Activated CD8-positive, alpha-beta memory T cell treated with anti-CD3 and anti-CD28 coated beads for 24 hours (primary cell): ENCODE data around the gene SLC43A3.
"Not testable (repeated sequence)": the region's sequence is repeated elsewhere in the genome, so short reads cannot be mapped to it uniquely, and the experiment has no call there.

ENCODE experiments used
- DNase-seq: peaks from one replicate; pipeline ENCODE4 v3.0.0-alpha.2; 2020

SLC43A3 gene

GRCh38 chr11:57459164-57460021, 32.5 kb upstream of the SLC43A3 start:
- no peak for DNase-seq

GRCh38 chr11:57458410-57459163, 31.7 kb upstream of the SLC43A3 start:
- peak; percentile 82 for DNase-seq

- DNase-seq: no peak
These were observed 31.1 kb upstream of the SLC43A3 start for GRCh38 chr11:57458060-57458409.

DNA sequence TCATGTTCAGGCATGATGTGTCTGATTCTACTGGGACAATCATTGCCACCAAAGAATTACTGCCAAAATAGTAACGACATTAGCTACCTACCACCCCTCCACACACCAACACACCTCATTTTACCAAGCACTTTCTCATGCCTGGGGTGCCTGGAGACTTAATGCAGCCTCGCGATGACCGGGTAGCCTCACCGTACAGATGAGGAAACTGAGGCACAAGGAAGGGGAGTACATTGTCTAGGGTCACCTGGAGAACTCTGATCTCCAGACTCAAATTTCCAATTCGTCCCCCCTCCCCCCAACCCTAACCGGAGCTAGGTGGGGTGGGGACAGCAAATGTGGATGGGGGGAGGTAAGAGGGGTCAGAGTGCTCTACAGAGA, 30.7 kb upstream of the SLC43A3 start:
- DNase-seq: no peak

- DNase-seq: peak; percentile 91
These were observed 30.2 kb upstream of the SLC43A3 start for GRCh38 chr11:57456960-57457642.

GRCh38 chr11:57453543-57454177, 26.7 kb upstream of the SLC43A3 start:
- no peak for DNase-seq

GRCh38 chr11:57446055-57446454, 19.1 kb upstream of the SLC43A3 start:
- DNase-seq: no peak

- not testable (repeated sequence) for DNase-seq
These were observed 18.1 kb upstream of the SLC43A3 start for GRCh38 chr11:57445122-57445394.

DNA sequence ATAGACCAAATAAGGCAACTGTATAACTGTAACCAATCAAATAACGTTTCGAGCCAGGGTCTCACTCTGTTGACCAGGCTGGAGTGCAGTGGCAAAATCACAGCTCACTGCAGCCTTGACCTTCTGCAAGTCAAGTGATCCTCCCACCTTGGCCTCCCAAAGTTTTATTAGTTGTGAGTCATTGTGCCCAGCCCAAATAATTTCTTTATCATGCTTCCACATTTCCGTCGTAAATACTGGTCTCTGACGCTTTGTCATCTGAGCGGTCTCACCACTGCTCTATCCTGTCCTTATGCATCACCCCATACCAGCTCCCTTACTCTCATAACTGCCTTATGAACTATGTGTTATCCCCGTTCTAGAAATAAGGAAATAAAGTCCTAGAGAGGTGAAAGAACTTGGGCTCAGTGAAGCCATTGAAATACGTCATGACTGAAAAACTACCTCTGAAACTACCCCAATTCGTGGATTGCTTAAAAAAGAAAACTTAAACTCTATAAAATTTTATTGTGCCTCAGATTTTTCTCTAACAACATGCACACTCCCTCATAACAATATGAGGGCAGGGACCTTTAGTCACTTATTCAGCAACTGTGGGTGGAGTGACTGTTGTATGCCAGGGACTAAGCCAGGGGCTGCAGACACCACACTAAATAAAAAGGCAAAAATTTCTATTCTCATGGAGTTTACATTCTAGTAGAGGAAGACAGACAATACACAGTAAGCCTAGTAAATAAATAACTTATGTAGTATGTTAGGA, 17.6 kb upstream of the SLC43A3 start:
- no peak for DNase-seq

GRCh38 chr11:57440744-57441414, 14.0 kb upstream of the SLC43A3 start:
- no peak for DNase-seq

- DNase-seq: no peak
These were observed 12.9 kb upstream of the SLC43A3 start for GRCh38 chr11:57439786-57440185.

GRCh38 chr11:57438345-57439285, 11.7 kb upstream of the SLC43A3 start:
- no peak for DNase-seq

GRCh38 chr11:57436031-57436430, 9.1 kb upstream of the SLC43A3 start:
- DNase-seq: no peak

- DNase-seq: no peak
These were observed 8.0 kb upstream of the SLC43A3 start for GRCh38 chr11:57434640-57435546.

DNA sequence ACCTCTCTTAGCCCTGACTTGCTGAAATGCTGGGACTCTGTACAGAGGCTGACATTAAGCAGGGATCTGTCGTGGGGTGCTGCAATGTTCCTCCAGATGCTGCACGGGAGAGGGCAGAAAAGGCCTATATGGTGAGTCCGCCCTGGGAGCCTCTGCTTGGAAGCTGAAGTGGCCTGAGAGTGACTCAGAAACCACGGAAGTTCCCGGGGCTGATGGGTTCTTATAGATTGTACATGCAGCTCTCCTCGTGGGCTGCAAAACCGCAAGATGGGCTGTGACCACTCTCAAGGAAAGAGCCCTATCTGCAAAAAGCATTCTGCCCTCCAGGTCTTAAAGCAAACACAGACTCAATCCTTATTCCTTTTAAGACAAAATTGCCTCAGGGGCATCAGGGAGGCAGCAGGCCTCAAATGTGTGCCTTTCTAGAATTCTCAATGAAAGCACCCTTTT, 5.8 kb upstream of the SLC43A3 start:
- no peak for DNase-seq

GRCh38 chr11:57432149-57432561, 5.2 kb upstream of the SLC43A3 start:
- DNase-seq: no peak

DNA sequence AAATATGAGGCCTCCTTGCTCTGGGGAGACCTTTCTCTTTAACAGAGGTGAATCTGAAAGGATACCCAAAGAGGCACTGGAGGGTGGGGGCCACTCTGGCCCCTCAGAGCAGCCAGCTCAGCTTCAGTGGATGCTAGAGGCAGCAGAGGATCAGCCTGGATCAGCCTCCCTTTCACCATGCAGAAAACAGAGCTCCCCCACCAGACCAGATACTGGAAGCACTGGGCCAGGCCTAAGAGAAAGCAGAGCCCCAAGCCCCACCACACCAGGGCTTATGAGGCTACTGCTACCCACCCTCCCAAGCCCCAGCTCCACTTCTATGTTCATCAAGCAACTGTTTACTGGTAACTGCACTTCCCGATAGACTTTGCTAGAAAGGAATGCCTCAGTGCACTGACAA, 4.0 kb upstream of the SLC43A3 start:
- DNase-seq: no peak

DNA sequence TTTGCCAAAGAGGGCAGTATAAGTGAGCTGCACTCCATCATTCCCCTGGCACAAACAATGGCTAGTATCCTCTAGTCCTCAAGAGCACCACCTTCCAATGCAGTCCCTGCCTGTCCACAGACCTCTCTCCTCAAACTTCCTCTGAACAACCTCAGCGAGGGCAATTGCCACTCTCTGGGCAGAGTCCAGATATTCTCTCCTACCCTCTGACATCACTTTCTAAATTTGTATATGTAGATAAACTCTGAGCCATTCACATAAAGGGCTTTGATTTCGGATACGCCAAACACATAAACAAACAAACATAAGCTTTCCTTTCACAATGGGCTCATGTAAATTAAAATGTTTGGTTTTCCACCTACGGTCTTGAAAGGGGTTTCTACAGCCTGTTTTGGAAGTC, 3.0 kb upstream of the SLC43A3 start:
- no peak for DNase-seq

- DNase-seq: no peak
These were observed 1.7 kb upstream of the SLC43A3 start for GRCh38 chr11:57428643-57429042.

- no peak for DNase-seq
These were observed 784 bp upstream of the SLC43A3 start for GRCh38 chr11:57427727-57428082.
